Lung (tissue), 12 donors: ENCODE measurements around the gene PHAF1. TPM values are rescaled to one million over a fixed set of nuclear protein-coding genes. Genes with fewer than 3 reads are reported as not detected.
A peak's percentile ranks its signal among the peaks of the same experiment; 100 is the strongest.

Experiments
- ATAC-seq: fragments of 200-7000 bp; cut with Tn5 transposase; one replicate; pipeline ENCODE4 v1.9.1; 2020; ENCODE audit warnings: moderate number of reproducible peaks; ENCODE audit not compliant: insufficient read depth, low FRiP score
- DNase-seq, 3 donors: peaks; one replicate each; pipeline ENCODE4 v3.0.0-alpha.2; 2013 to 2017
- H3K27ac ChIP-seq, 2 donors: one replicate each; pipeline ENCODE4 v1.5.1; 2013; ENCODE audit warnings: mild to moderate bottlenecking in 2 of 2, moderate library complexity in 2 of 2, control low read depth in 1 of 2, inconsistent platforms in 1 of 2, low read depth in 1 of 2, low read length in 1 of 2
- H3K27me3 ChIP-seq, 3 donors: one replicate each; pipeline ENCODE4 v1.5.1; 2013; ENCODE audit warnings: low read length in 2 of 3; ENCODE audit not compliant: control insufficient read depth in 3 of 3, insufficient read depth in 3 of 3
- H3K36me3 ChIP-seq, 4 donors: one replicate each; pipeline ENCODE4 v1.5.1; 2013; ENCODE audit warnings: low read length in 4 of 4, mild to moderate bottlenecking in 1 of 4, moderate library complexity in 1 of 4; ENCODE audit not compliant: control insufficient read depth in 4 of 4, insufficient read depth in 4 of 4
- H3K4me1 ChIP-seq, 5 donors: one replicate each; pipeline ENCODE4 v1.5.1; 2013; ENCODE audit warnings: low read length in 5 of 5, mild to moderate bottlenecking in 2 of 5, moderate library complexity in 1 of 5; ENCODE audit not compliant: control insufficient read depth in 5 of 5, insufficient read depth in 5 of 5
- H3K4me3 ChIP-seq: one replicate; pipeline ENCODE4 v1.5.1; 2013; ENCODE audit warnings: mild to moderate bottlenecking, control low read depth, moderate library complexity
- H3K9ac ChIP-seq, 2 donors: one replicate each; pipeline ENCODE4 v1.5.1; 2013; ENCODE audit warnings: low read length in 2 of 2, control low read depth in 1 of 2; ENCODE audit not compliant: insufficient read depth in 1 of 2
- H3K9me3 ChIP-seq, 4 donors: one replicate each; pipeline ENCODE4 v1.5.1; 2013; ENCODE audit warnings: low read length in 3 of 4, mild to moderate bottlenecking in 1 of 4, moderate library complexity in 1 of 4; ENCODE audit not compliant: control insufficient read depth in 4 of 4, insufficient read depth in 3 of 4
- whole genome bisulfite sequencing, 2 donors: extraction: QIAGEN DNeasy Blood & Tissue Kit; methylation state at CpG; one replicate each; pipeline ENCODE4 v1.1.7; 2013; 5-methylcytosine and 5-hydroxymethylcytosine counted together
- polyA plus RNA-seq, 2 donors: library from polyadenylated mRNA; stranded (reverse); fragments of 200-250 nt; gene quantifications; one replicate each; pipeline ENCODE4 v1.2.1, GENCODE V29; 2013
- total RNA-seq, 2 donors: library from RNA; depleted of rRNA in 1 of 2; stranded (reverse); fragments of >200 nt in 1 of 2; gene quantifications; one replicate each; pipeline ENCODE4 v1.2.1, GENCODE V29; 2014 to 2021
- TF ChIP-seq, protein P1 (sequence below): IDR thresholded peaks from 2 replicates; pipeline ENCODE4 v1.5.1; 2012; ENCODE audit warnings: mild to moderate bottlenecking; ENCODE audit errors: control extremely low read depth, extremely low read depth
- donor health status: control.
- donor health status: control.
- donor health status: Bipolar disorder and iron deficiency.
- donor health status: healthy.
- donor health status: DM: yes; HTN: yes; CAD: no.

PHAF1 gene
- total and polyA plus RNA-seq, 4 donors, result 9.1 to 36.1 (median 13.3) TPM

DNA sequence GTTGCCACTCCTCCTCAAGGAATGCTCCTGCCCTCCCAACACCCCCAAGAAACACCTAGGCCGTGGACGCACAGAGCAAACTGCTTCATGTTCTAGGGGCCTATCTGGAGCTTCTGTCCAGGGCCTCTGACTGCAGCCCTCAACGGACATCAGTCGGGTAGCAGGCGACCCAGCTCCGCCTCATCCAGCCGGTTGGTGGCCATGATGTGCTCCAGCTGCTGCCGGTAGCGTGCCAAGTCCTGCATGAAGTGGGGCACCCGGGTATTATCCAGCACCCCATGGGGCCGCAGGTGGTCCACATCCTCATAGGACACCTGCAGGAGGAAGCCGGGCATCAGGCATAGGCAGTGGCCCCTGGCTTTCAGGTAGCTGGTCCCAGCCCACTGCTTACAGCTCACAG, 66.9 kb downstream of the PHAF1 start:
- Histone ChIP-seq H3K9ac (no peak overlapping the region), H3K27ac (no peak overlapping the region), H3K4me1 (peaks cover 0 to 52% (median 22%) of the 10 kb centered on the region in 5 donors), H3K4me3 (no peak overlapping the region), H3K9me3 (no peaks in the 10 kb centered on the region), H3K27me3 (peaks cover 0 to 16% (median 13%) of the 10 kb centered on the region in 3 donors), H3K36me3 (peaks cover 0 to 1% (median 0%) of the 10 kb centered on the region in 4 donors)
- ATAC-seq, result no peak
- WGBS, 2 donors, result 83 to 87% methylated on average over 12 of the region's 12 CpGs
- DNase-seq, result peak; percentile 67 to 73 (median 70)
- TF ChIP-seq, protein P1, sequence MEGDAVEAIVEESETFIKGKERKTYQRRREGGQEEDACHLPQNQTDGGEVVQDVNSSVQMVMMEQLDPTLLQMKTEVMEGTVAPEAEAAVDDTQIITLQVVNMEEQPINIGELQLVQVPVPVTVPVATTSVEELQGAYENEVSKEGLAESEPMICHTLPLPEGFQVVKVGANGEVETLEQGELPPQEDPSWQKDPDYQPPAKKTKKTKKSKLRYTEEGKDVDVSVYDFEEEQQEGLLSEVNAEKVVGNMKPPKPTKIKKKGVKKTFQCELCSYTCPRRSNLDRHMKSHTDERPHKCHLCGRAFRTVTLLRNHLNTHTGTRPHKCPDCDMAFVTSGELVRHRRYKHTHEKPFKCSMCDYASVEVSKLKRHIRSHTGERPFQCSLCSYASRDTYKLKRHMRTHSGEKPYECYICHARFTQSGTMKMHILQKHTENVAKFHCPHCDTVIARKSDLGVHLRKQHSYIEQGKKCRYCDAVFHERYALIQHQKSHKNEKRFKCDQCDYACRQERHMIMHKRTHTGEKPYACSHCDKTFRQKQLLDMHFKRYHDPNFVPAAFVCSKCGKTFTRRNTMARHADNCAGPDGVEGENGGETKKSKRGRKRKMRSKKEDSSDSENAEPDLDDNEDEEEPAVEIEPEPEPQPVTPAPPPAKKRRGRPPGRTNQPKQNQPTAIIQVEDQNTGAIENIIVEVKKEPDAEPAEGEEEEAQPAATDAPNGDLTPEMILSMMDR, result no peak

DNA sequence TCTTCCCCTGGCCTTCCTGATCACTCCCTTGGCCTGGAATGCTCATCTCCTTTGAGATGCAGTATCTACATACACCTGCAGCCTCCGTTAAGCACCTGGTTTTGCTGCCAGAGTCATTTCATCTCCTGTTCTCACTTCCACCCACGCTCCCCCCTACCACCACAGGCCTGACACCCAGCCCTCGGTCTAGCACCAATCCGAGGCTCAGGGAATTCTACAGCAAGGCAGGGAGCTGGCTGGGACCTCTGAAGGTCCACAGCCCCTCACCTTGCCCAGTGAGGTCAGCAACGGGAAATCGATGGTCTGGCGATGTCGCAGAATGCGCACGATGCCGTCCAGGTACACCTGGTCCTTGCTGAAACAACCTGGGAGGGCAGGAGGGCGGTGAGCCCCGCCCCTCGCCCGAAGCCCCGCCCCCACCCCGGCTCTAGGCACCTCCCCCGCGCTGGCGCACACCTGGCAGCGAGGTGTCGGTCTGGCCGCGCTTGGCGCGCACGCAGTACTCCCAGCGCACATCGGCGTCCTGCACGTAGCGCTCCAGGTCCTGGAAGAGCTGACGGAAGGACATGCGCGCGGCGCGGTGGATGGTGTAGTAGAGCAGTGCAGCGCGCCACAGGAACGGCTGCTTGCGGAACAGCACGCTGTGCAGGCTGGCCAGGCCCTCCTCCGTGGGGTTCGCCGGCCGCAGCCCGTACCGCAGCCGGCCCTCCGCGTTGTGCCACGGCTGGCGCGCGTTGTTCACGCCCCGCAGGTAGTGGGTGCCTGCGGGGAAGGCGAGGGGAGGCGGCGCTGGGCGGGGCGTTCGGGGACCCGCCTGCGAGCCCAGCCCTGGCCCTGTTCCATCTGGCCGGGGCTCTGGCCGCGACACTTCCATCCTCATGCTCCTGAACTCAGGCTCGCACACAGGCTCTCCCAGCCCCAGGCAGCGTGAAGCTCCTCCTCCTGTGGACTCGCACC, 68.3 kb downstream of the PHAF1 start:
- H3K27ac ChIP-seq, result peak overlapping the region in 1 of 2 donors; percentile 77
- H3K27me3 ChIP-seq, result peaks cover 0 to 8% (median 8%) of the 10 kb centered on the region in 3 donors
- H3K9me3 ChIP-seq, result no peaks in the 10 kb centered on the region
- TF ChIP-seq, protein P1, result no peak
- H3K4me3 ChIP-seq, result peak overlapping the region; percentile 10
- peaks cover 0 to 59% (median 22%) of the 10 kb centered on the region in 5 donors for H3K4me1 ChIP-seq
- DNase-seq (peak; percentile 72 to 85 (median 82)), ATAC-seq (peak; percentile 60)
- no peak overlapping the region for H3K9ac ChIP-seq
- peaks cover 0 to 1% (median 0%) of the 10 kb centered on the region in 4 donors for H3K36me3 ChIP-seq
- WGBS, 2 donors, result 5 to 8% methylated on average over 59 to 73 of the region's 73 CpGs

DNA sequence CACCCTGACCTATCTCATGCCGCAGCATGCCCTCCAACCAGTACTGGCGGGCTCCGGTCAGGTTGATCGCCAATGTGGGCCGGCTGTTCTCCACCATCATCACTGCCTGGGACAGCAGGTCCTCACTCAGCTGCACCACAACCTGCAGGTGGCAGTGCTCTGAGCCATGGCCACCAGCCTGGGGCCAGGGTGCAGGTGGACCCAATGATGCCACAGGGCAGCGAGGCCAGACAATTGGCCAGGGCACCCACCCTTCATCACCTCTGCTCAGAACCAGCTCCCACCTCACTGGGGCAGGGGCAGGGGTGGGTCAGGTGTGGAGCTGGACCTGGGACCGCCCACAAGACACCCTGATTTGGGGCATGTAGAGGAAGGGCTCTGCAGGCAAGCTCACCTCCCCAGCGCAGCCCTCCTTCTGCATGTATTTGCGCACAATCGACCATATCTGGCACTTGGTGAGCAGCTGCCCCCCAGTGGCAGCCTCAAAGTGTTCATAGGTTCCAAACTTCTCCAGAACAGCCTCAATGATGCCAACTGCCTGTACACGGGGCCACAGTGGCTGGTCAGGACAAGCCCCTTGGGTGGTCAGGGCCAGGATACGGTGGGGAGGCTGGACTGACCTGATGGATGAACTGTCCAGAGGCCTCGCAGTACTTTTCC, 69.8 kb downstream of the PHAF1 start:
- Histone ChIP-seq H3K4me1 (peaks cover 0 to 57% (median 19%) of the 10 kb centered on the region in 5 donors), H3K27me3 (no peaks in the 10 kb centered on the region), H3K4me3 (no peak overlapping the region), H3K36me3 (peaks cover 0 to 1% (median 0%) of the 10 kb centered on the region in 4 donors), H3K27ac (no peak overlapping the region), H3K9me3 (no peaks in the 10 kb centered on the region), H3K9ac (no peak overlapping the region)
- 89 to 92% methylated on average over 13 of the region's 13 CpGs for WGBS, 2 donors
- no peak for DNase-seq
- TF ChIP-seq, protein P1, result no peak
- ATAC-seq, result no peak
